H1 (cell line): ENCODE results near the gene LSM7. TPM values are rescaled to one million over a fixed set of nuclear protein-coding genes. Genes with fewer than 3 reads are reported as not detected.

Source experiments
- BRCA1 ChIP-seq: IDR thresholded peaks from 2 replicates; pipeline ENCODE4 v1.6.1; 2012; ENCODE audit warnings: low read depth, low read length, improper control_type of control experiment
- CHD7 ChIP-seq: fragments of 300-600 bp; sonication (generic); IDR thresholded peaks from 2 replicates; pipeline ENCODE4 v1.7.1; 2012; ENCODE audit warnings: low read length, moderate library complexity, mild to moderate bottlenecking, inconsistent platforms; ENCODE audit not compliant: insufficient replicate concordance
- E2F6 ChIP-seq: IDR thresholded peaks from 2 replicates; pipeline ENCODE4 v1.6.1; 2012; ENCODE audit warnings: inconsistent platforms
- KDM5A ChIP-seq: fragments of 200-600 bp; IDR thresholded peaks from 2 replicates; pipeline ENCODE4 v1.7.1; 2012; ENCODE audit warnings: mild to moderate bottlenecking, low read length, inconsistent platforms, mixed read lengths
- YY1 ChIP-seq: IDR thresholded peaks from 2 replicates; pipeline ENCODE4 v1.6.1; 2011; ENCODE audit warnings: low read depth, mild to moderate bottlenecking, low read length
- polyA plus RNA-seq, 7 experiments: library from polyadenylated mRNA; depleted of rRNA in 3 of 7; stranded (reverse) in 5 of 7; unstranded in 2 of 7; fragments of >200 nt in 5 of 7; fragments of 200-250 nt in 2 of 7; gene quantifications; 1 replicate in 5 of 7; 2 replicates in 1 of 7; 4 replicates in 1 of 7; pipeline versions ENCODE4 v1.2.1 to v1.2.3, GENCODE V29; 2011 to 2013; ENCODE audit warnings: missing spikeins in 2 of 7, mixed read lengths in 2 of 7
- total RNA-seq: library from RNA; stranded (reverse); fragmentation: NEBNext Ultra II Directional; extraction: Animal tissue kit (Norgen Biotek cat#: 25700); gene quantifications from 2 replicates; pipeline ENCODE4 v1.2.1, GENCODE V29; 2021

LSM7 gene
- total and polyA plus RNA-seq, 2 of the 8 experiments (the other 6 are each of a cell fraction or from before 2014, with no cell fraction given): 228 to 1,335 TPM

- TF ChIP-seq CHD7: no peak
- no peak for TF ChIP-seq BRCA1
- no peak for TF ChIP-seq KDM5A
- no peak for TF ChIP-seq YY1
- no peak for TF ChIP-seq E2F6
Observed at GRCh38 chr19:2365201-2365970, 37.0 kb upstream of the LSM7 start (continued).
